Activated CD4-positive, alpha-beta T cell treated with anti-CD3 and anti-CD28 coated beads for 48 hours (primary cell): ENCODE measurements around the gene CD1D.
"Not testable (repeated sequence)": the region's sequence is repeated elsewhere in the genome, so short reads cannot be mapped to it uniquely, and the experiment has no call there.

Experiments used
- DNase-seq: peaks from one replicate; pipeline ENCODE4 v3.0.0-alpha.2; 2020

Gene CD1D

GRCh38 chr1:158176849-158177699 is 3.6 kb upstream of the CD1D start:
- DNase-seq: not testable (repeated sequence)

- DNase-seq: peak; percentile 51
Measured at GRCh38 chr1:158177700-158178450, 2.8 kb upstream of the CD1D start.

- no peak for DNase-seq
Measured at GRCh38 chr1:158179301-158180041, 1.2 kb upstream of the CD1D start.

- no peak for DNase-seq
Measured at GRCh38 chr1:158181577-158181922, 855 bp downstream of the CD1D start.

GRCh38 chr1:158185770-158186169 is 5.1 kb downstream of the CD1D start:
- no peak for DNase-seq

GRCh38 chr1:158186180-158186579 is 5.5 kb downstream of the CD1D start:
- DNase-seq: no peak

- DNase-seq: no peak
Measured at GRCh38 chr1:158188611-158189010, 7.9 kb downstream of the CD1D start.

GRCh38 chr1:158189624-158190023 is 8.9 kb downstream of the CD1D start:
- DNase-seq: no peak

GRCh38 chr1:158191299-158191698 is 10.6 kb downstream of the CD1D start:
- DNase-seq: no peak

GRCh38 chr1:158196461-158196860 is 15.8 kb downstream of the CD1D start:
- no peak for DNase-seq

- DNase-seq: no peak
Measured at GRCh38 chr1:158199849-158200248, 19.2 kb downstream of the CD1D start.

GRCh38 chr1:158200527-158200926 is 19.8 kb downstream of the CD1D start:
- DNase-seq: no peak

- peak; percentile 5 for DNase-seq
Measured at GRCh38 chr1:158203693-158204457, 23.2 kb downstream of the CD1D start.

GRCh38 chr1:158204458-158204827 is 23.7 kb downstream of the CD1D start:
- DNase-seq: no peak

GRCh38 chr1:158208586-158209116 is 28.0 kb downstream of the CD1D start:
- no peak for DNase-seq

GRCh38 chr1:158212320-158212719 is 31.6 kb downstream of the CD1D start:
- DNase-seq: no peak

- DNase-seq: not testable (repeated sequence)
Measured at GRCh38 chr1:158223445-158223844, 42.8 kb downstream of the CD1D start.

- DNase-seq: no peak
Measured at GRCh38 chr1:158227904-158228623, 47.4 kb downstream of the CD1D start.
